Keratinocyte (primary cell): Measurements from ENCODE around the gene GRIN2C.

Experiments used
- CTCF ChIP-seq, 3 experiments: IDR thresholded peaks in 1 of 3; conservative IDR thresholded peaks in 1 of 3; optimal IDR thresholded peaks in 1 of 3; 2 replicates in 2 of 3; 3 replicates in 1 of 3; pipeline versions ENCODE3 to v1.5.1; 2011; ENCODE audit warnings: low read length in 3 of 3, mild to moderate bottlenecking in 3 of 3, moderate library complexity in 2 of 3, control low read depth in 1 of 3, inconsistent platforms in 1 of 3; ENCODE audit not compliant: insufficient read depth in 2 of 3; ENCODE audit errors: extremely low read depth in 1 of 3
- EZH2 ChIP-seq: IDR thresholded peaks from one replicate; pipeline ENCODE4 v1.6.1; 2012; ENCODE audit warnings: inconsistent platforms, mild to moderate bottlenecking, low read length, moderate library complexity

GRCh38 chr17:74907012-74907411, 47.3 kb upstream of the GRIN2C start:
- TF ChIP-seq CTCF (optimal IDR thresholded peaks at IDR 0.05 in 1 of 3, IDR thresholded peaks at IDR 0.05 in 1 of 3, conservative IDR thresholded peaks at IDR 0.05 in 1 of 3; ENCODE audit: extremely low read depth in 1 of 3, insufficient read depth in 2 of 3, low read length in 3 of 3) (no peak), EZH2 (no peak)
